Activated CD4-positive, alpha-beta T cell treated with anti-CD3 and anti-CD28 coated beads, Interleukin-2, Interleukin-4, amounts not matched to agents 100 ng/mL and 50 ng/mL, durations not matched to agents 16 hours and 8 hours (primary cell): Measurements from ENCODE around the gene ZNF683.
"Not testable (repeated sequence)": the region's sequence is repeated elsewhere in the genome, so short reads cannot be mapped to it uniquely, and the experiment has no call there.

Experiments
- DNase-seq: peaks from one replicate; pipeline ENCODE4 v3.0.0-alpha.2; 2020; ENCODE audit warnings: low spot score

The ZNF683 gene

GRCh38 chr1:26372611-26373010, at the start of gene ZNF683:
Gene ZNF683, minus strand, starts transcription at chr1:26372750. Its CDS starts 4,179 bp downstream, at chr1:26368571.
- not testable (repeated sequence) for DNase-seq

GRCh38 chr1:26419494-26419893, 46.9 kb upstream of the ZNF683 start:
- no peak for DNase-seq

- DNase-seq: no peak
These were observed 46.4 kb upstream of the ZNF683 start for GRCh38 chr1:26418865-26419349.

- peak; percentile 87 for DNase-seq
These were observed 44.7 kb upstream of the ZNF683 start for GRCh38 chr1:26417111-26417759.

- DNase-seq: no peak
These were observed 40.5 kb upstream of the ZNF683 start for GRCh38 chr1:26413031-26413430.

GRCh38 chr1:26412180-26412840, 39.8 kb upstream of the ZNF683 start:
- no peak for DNase-seq

GRCh38 chr1:26411624-26412074, 39.1 kb upstream of the ZNF683 start:
- DNase-seq: no peak

GRCh38 chr1:26410706-26411623, 38.4 kb upstream of the ZNF683 start, which contains the start of gene LIN28A:
Gene LIN28A, plus strand, starts transcription at chr1:26410817. Its CDS starts 75 bp downstream, at chr1:26410892.
- no peak for DNase-seq

GRCh38 chr1:26409191-26409807, 36.7 kb upstream of the ZNF683 start:
- DNase-seq: no peak

- peak; percentile 51 for DNase-seq
These were observed 36.1 kb upstream of the ZNF683 start for GRCh38 chr1:26408604-26409003.

GRCh38 chr1:26405281-26405915, 32.8 kb upstream of the ZNF683 start:
- DNase-seq: no peak

- DNase-seq: no peak
These were observed 32.1 kb upstream of the ZNF683 start for GRCh38 chr1:26404641-26405040.

GRCh38 chr1:26403656-26404055, 31.1 kb upstream of the ZNF683 start:
- no peak for DNase-seq

GRCh38 chr1:26401891-26402290, 29.3 kb upstream of the ZNF683 start:
- DNase-seq: no peak

GRCh38 chr1:26399034-26399433, 26.5 kb upstream of the ZNF683 start:
- DNase-seq: no peak

- DNase-seq: no peak
These were observed 23.2 kb upstream of the ZNF683 start for GRCh38 chr1:26395754-26396153.

GRCh38 chr1:26391450-26391849, 18.9 kb upstream of the ZNF683 start:
- DNase-seq: peak; percentile 33

- no peak for DNase-seq
These were observed 17.2 kb upstream of the ZNF683 start for GRCh38 chr1:26389604-26390247.

GRCh38 chr1:26388791-26389445, 16.4 kb upstream of the ZNF683 start:
- no peak for DNase-seq

- DNase-seq: no peak
These were observed 14.9 kb upstream of the ZNF683 start for GRCh38 chr1:26387447-26387846.
